Fibroblast of mammary gland (primary cell): ENCODE data around the gene ADAMTSL2.

Experiments used
- DNase-seq: peaks from one replicate; pipeline ENCODE4 v3.0.0-alpha.2; 2010; ENCODE audit warnings: low read depth
- H3K4me3 ChIP-seq: 2 replicates; pipeline ENCODE4 v1.5.1; 2011; ENCODE audit warnings: low read depth, mild to moderate bottlenecking, low read length, moderate library complexity; ENCODE audit not compliant: control insufficient read depth
- CTCF ChIP-seq: conservative IDR thresholded peaks from 2 replicates; pipeline ENCODE4 v1.5.1; 2011; ENCODE audit warnings: low read depth, low read length, inconsistent platforms; ENCODE audit not compliant: control insufficient read depth, insufficient read depth

The ADAMTSL2 gene

GRCh38 chr9:133590231-133590855 is 55.8 kb downstream of the ADAMTSL2 start:
- H3K4me3 ChIP-seq = no peak overlapping the region
- TF ChIP-seq CTCF = no peak
- no peak for DNase-seq

DNA sequence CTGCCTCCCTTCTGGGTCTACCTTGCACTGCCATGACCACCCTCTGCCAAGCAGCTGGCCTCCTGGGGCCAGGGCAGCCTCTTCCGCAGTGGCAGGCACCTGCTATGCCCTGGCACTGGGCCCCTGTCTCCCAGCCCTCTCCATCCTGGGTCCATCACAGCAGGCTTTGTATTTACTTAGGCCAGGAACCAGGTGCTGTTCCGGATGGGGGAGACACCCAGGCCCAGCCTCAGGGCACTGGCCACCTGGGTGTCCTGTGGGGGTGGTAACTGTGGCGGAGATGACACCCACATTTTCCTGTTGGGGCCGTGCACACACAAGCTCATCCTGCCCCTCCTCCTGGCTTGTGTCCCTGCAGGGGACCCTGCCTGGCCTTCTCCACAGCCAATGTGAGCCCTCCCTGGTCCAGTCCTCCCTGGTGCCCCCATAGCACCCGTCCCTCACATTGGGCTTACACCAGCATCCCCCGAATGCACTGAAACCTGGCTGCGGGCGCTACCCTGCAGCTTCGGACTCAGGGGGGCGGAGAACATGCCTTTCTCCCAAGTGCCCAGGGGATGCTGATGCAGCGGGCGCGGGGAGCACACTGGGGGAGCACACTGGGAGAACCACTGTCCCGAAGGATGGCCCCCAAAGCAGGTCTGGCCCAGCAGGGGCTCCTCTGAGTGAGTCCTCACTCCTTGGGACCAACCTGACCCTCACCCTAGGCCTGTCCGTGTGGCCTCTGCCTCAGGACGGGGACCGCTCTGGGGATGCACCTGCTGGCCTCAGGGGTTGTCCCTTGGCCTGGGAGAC is 56.8 kb downstream of the ADAMTSL2 start:
- no peak for DNase-seq
- H3K4me3 ChIP-seq = no peak overlapping the region
- no peak for TF ChIP-seq CTCF

DNA sequence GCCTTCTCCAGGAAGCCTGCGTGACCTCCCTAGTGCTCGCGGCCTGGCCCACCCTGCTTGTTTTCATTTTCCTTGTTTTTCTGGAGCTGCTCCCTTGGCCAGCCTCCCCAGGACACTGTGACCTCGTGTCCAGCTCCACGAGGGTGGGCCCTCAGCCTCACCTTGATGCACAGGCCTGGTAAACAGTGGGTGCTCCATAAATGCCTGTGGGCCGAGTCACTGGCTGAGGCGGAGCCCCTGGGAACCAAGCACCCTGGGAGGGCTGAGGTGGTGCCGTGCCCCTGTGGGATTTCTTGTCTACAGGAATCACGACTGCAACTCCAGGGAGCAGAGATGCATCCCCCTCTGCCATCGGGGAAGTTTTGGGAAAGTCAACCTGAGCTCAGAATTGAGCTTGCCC is 57.5 kb downstream of the ADAMTSL2 start:
- no peak for DNase-seq
- no peak for TF ChIP-seq CTCF
- H3K4me3 ChIP-seq = no peak overlapping the region

- TF ChIP-seq CTCF = peak; percentile 22
- DNase-seq = peak; percentile 14
- H3K4me3 ChIP-seq = no peak overlapping the region
Observed at GRCh38 chr9:133592731-133593409, 58.4 kb downstream of the ADAMTSL2 start.

- DNase-seq = no peak
- TF ChIP-seq CTCF = no peak
- H3K4me3 ChIP-seq = no peak overlapping the region
Observed at GRCh38 chr9:133593587-133594253, 59.2 kb downstream of the ADAMTSL2 start.

DNA sequence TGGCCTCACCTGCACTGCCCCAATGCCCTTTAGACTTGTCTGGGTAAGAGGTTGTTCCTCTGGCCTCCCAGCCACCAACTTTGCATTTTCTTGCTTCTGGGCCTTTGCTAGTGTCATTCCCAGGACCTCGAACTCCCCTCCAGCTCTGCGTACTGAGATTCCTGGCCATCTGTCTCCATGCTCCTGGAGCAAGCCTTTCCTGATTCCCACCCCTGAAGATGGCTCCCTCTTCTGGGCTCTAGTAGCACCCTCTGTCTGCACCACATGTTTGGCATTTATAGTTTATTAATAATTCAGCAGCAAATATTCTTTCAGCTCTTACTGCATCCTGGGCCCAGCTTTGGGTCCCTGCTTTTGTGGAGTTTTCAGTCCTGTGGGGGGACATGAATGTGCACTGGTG is 59.8 kb downstream of the ADAMTSL2 start:
- no peak for TF ChIP-seq CTCF
- no peak overlapping the region for H3K4me3 ChIP-seq
- no peak for DNase-seq
